GM19468 (cell line): ENCODE data around the gene BMP7.

Experiments
- ATAC-seq: cut with Tn5 transposase; IDR thresholded peaks from one replicate; pipeline ENCODE4 v1.9.1; 2021; ENCODE audit warnings: mild to moderate bottlenecking, moderate library complexity, moderate number of reproducible peaks; ENCODE audit not compliant: unreplicated experiment; ENCODE audit errors: extremely low read depth

BMP7 gene

DNA sequence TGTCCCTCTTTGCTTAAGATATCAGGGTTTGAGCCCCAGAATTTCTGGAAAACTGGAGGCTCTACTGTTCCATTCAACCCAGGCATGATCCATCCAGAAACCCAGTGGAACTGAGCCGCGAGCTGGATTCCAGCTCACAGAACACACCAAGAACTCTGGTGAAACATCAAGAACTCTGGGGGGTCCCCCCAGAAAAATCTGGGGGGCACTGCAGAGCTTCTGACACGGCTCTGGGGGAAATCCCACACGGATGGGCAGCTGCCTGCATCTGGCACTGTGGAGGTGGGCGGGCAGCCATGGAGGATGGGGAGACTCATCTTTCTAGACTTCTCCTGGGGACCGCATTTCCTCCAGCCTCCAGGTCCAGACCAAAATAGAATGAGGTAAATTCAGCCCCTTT lies 51.0 kb downstream of the BMP7 start:
- ATAC-seq, result no peak

DNA sequence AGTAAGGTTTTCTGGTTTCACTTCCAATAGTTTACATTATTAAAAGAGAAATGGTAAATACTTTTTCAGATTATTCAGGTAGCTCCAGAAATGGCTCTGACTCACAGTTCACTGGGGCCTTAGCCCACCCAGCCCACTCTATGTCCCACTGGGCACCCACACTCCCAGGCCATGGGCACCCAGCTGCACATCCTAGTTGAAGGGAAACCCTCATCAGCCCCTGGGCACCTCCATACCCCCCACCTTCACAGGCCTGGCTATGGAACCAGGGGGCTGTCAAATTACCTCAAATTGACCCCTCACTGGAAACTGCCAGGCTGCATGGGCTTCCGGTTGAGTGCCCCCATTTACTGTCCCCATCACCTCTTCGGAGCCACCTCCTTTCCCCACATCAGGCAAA lies 51.5 kb downstream of the BMP7 start:
- ATAC-seq, result no peak

- ATAC-seq, result no peak
These were observed 52.0 kb downstream of the BMP7 start for GRCh38 chr20:57214427-57214826.

DNA sequence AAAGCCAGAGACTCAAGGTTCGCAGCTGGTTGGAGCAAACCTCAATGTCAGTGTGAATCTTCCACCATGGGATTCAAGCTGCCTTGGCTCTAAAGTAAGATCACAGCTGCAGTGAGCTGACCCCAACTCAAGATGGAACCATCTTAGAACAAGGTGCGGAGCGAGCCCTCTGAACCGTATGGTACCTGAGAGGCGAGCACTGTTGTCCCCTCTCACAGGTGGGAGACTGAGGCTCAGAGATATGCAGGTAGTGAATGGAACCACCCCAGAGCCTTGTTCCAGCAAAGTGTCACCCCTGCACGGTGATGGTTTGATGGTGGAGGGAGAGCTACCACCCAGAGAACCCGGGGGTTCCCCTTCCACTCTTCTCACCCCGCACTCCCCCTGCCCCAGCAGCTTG lies 52.5 kb downstream of the BMP7 start:
- ATAC-seq, result no peak

- ATAC-seq, result no peak
These were observed 53.1 kb downstream of the BMP7 start for GRCh38 chr20:57213291-57213690.

DNA sequence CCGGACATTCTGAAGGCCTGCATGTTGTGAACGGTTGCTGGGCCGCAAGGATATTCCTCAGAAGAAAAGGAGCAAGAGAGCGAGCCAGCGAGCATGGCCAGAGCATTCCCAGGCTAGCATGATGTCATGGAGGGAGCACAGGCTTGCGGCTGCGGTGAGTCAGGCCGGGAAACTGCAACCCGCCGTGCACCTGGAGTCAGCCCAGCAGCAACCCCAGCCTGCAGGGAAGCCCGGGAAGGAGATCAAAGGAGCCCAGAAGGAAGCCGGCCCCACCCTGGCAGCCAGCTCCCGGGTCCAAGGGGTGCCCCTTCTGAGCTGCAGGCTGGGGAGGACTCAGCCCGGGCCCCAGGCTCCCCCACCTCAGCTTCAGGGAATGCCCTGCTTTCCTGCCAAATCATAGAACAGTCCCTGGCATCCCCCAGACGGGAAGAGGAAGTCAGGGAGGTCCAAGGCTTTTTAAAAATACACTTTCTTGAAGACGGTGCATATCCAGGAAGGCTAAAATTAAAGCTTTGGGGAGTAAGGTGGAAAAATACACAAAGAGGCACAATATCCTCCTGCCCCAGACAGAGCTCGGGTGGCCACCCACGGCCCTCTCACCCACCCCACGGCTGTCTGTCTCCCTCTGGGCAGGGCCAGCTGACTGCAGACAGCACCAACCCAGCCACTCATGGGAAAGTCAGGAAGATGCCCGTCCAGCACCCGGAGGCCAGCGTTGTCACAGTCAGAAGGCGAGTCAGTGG lies 53.7 kb downstream of the BMP7 start:
- ATAC-seq, result no peak

DNA sequence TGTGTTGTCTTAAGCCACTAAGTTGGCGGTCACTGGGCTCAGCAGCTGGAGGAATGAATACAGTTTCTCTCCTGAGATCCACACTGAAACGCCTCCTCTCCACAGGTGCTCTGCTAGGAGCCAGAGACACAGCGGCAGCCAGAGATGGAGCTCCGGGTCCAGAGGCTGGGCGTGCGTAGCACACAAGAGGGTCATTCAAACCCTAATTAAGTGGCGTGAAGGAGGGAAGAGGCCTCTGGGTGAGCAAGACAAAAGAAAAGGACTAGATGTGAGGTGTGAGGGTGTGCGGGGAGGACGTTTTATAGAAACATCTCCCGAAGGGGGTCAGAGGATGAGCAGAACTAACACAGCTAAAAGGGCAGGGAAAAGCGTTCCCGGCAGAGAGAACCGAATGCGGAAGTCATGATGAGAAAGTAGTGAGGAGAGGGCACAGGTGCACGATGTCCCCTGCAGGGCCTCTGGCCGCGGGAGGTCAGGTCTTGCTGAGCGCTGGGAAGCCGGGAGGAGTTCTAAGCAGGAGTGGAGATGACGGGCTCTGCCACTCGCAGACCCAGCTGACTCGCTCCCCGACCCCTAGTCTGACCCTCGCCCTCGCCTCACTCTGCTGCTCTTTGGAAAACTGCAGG lies 54.4 kb downstream of the BMP7 start:
- no peak for ATAC-seq

- ATAC-seq, result no peak
These were observed 55.0 kb downstream of the BMP7 start for GRCh38 chr20:57211406-57211805.

GRCh38 chr20:57210911-57211280 lies 55.5 kb downstream of the BMP7 start:
- ATAC-seq, result no peak

DNA sequence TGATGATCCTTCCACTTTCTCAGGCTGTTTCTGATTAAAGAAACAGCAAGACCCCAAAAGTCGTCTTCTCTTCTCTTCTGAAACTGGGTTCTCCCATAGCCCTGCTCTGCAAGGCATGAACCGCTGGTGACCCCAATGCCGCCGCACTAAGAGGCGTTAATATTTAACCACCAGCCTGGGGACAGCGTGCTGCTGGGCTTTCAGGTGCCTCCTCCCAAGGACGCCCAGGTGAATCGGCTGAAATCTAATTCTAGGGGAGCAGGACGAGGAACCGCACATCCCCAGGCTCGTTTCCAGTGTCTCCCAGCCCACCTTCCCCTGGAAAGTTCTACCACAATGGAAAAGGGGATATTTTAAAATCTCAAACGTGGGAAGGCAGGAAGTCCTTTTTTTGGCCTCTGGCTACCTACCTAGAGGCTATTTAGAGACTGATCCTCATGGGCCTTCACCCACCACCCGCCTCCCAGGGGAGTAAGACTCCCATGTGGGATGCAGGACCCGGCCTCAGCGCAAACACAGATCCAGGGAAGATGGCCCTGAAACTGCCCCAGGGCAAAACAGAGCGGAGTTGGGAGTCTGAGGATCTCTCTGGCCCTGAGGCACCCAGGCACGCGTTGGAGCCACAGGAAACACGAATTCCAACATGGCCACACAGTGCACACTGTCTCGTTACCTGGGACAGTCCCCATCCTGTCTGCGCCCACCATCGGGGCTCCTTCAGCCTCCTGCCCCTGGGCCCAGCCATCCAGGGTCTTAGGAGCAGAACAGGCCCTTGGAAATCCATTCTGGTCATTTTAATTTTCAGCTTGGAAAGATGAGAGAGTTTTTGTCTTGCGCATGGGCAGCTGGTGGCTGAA lies 56.2 kb downstream of the BMP7 start:
- ATAC-seq, result no peak

DNA sequence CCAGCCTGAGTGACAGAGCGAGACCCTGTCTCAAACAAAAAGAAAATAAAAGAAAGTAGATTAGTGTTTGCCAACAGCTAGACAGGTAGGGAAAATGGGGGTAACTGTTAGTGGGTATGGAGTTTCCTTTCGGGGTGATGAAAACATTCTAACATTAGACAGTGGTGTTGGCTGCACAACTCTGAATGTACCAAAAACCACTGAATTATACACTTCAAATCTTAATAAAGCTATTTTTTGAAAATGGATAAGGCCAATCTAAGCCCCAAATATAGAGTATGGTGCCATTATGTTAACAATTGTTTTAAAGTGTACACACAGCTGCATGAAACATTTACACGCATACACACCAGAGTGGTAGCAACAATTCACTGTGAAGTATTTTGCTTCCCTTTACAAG lies 57.0 kb downstream of the BMP7 start:
- ATAC-seq, result no peak

DNA sequence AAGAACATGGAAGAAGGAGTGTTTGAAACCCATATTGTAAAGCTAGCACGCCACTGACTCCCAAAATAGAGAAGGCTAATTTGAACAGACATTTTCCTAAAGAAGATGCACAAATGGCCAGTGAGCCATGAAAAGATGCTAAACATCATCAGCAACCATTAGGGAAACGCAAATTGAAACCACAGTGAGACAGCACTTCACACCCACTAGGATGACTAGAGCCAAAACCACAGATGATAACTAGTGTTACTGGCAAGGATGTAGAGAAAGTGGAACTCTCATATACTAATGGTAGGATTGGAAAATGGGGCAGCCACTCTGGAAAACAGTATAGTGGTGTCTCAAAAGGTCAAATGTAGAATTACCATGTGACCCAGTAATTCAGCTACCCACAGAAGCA lies 58.2 kb downstream of the BMP7 start:
- ATAC-seq, result no peak

DNA sequence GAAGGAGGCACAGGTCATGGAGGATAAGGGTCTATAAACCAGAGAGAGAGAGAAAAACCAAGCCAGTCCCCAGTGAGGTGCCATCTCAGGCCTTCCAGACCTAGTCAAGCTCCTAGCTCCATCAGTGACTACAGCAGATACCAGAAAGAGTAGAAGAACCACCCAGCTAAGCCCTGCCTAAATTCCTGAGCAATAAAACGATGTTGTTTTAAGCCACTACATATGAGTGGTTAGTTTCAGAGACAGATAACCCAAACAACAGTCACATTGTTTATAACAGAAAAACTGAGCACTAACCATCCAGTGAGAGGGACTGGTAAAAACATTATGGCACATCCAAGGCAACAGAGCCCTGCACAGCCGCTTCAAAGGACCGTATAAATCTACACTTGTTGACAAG lies 59.2 kb downstream of the BMP7 start:
- no peak for ATAC-seq

DNA sequence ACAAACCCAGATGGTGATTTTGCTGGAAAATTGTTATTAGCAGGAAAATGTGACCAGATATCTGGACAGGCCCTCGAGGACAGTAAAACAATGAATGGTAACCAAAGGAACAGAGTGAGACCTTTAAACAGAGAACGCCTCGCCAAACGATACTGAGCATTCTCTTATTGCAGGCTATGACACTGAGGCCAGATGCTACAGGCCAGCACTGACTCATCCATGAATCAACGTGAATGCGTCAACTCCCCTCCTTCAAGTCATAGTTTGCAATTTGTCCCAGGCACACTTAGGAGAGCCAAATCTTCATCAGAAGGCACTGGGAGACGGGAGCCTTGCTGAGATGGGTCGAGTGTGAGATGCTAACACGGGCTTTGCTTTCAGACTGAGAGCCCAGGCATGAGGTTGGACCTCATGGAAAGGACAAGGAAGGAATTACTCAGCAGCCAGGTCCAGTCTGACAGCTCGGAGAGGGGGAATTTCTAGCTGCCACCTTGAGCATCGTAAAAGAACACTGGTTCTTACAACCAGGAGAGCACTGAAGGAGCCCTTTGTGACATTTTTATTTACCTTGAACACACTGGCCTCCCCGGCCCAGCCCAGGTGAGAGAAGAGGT lies 60.7 kb downstream of the BMP7 start:
- ATAC-seq, result no peak

DNA sequence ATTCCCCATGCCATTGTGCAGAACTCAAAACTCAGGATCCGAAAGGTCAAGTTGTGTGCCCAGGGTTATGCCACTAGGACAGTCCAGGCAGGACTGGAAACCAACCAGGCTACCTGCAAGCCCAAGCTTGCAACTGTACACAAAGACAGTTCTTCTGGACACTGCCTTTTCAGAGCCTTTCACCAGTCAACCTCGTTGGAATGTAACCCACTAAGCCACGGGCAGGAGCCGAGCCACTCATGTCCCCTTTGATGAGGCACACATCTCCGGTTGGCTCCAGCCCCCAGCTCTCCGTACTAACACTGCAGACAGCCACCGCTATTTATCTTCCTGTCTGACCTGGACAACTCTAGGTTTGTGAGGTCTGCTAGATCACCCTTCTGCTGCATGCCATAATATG lies 62.5 kb downstream of the BMP7 start:
- no peak for ATAC-seq

GRCh38 chr20:57203204-57203603 lies 63.2 kb downstream of the BMP7 start:
- ATAC-seq, result no peak

DNA sequence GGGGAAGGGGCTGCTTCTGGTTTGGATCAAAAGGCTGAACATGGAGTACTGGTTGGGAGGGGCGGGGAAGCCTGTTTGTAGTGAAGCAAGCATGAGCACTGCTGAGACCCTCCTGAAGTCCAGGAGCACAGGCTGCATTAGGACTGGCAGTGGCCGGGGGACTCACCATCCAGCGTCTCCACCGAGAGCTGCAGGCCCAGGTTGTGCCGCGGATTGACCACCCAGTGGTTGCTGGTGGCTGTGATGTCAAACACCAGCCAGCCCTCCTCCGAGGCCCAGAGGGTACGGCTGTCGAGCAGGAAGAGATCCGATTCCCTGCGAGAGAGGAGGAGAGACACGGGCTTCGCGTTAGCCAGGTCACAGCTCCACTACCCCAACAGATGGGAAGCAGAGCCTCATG lies 64.1 kb downstream of the BMP7 start:
- no peak for ATAC-seq

DNA sequence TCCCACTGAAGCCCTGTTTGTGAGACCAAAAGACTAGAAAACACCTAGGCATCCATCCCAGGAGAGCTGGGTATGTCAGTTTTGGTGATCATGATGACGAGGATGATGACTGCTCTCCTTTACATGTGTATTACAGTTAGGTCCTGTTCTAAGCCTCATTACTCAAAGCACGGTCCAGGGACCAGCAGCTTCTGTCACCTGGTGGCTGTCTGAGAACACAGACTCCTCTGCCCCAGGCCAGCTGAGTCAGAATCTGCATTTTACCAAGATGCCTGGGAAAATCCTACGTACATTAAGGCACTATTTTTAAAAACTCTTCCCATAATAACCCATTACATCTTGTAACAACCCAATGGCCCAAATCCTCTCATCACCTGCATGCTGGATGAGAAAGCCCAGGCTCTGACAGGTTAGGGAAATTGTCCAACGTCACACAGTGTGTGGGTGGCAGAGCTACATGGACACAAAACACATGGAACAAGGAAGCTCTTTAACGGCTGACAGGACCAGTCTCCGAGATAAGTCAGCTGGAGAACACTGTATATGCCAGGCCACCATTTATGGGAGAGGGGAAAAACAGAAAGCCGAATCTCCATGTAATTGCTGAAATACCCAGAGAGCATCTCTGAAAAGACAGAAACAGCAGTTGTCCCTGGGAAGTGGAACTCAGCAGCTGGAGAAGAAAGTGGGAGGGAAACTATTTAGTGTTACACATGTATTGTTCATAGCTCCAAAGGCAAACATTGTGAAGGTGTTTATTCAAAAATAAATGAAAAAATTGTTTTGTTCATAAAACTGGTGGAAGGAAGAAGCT lies 65.4 kb downstream of the BMP7 start:
- no peak for ATAC-seq

- ATAC-seq, result no peak
These were observed 66.6 kb downstream of the BMP7 start for GRCh38 chr20:57199656-57200405.
